A673 (cell line): ENCODE results near the gene GOLGA6C. TPM values are rescaled to one million over a fixed set of nuclear protein-coding genes. Genes with fewer than 3 reads are reported as not detected.
"Not testable (repeated sequence)": the region's sequence is repeated elsewhere in the genome, so short reads cannot be mapped to it uniquely, and the experiment has no call there.

Source experiments
- BruUV-seq: library from RNA; stranded (reverse); fragments of 400-500 nt; replicated peaks from 2 replicates; lab custom pipeline; 2021; lab: Mats Ljungman, UMichigan
- CTCF ChIA-PET: fragments of 300-600 bp; sonication (Branson Sonifier 250); formaldehyde crosslinking; loops from one replicate; lab custom pipeline; 2022; ENCODE audit warnings: antibody characterized with exemption; lab: Charles Lee
- POLR2A ChIA-PET: fragments of 300-600 bp; sonication (Branson Sonifier 250); formaldehyde crosslinking; loops from one replicate; lab custom pipeline; 2022; ENCODE audit warnings: antibody characterized with exemption; ENCODE audit not compliant: low non-redundant PET; lab: Charles Lee
- DNase-seq: peaks from one replicate; pipeline ENCODE4 v3.0.0-alpha.2; 2015; ENCODE audit warnings: low spot score
- H3K27ac ChIP-seq: fragments of 200-600 bp; sonication (generic); 2 replicates; pipeline ENCODE4 v1.5.1; 2016; ENCODE audit warnings: mixed run types, low read depth, mild to moderate bottlenecking, mixed read lengths, antibody characterized with exemption, low read length; ENCODE audit not compliant: poor library complexity, severe bottlenecking
- H3K27me3 ChIP-seq: fragments of 200-600 bp; sonication (generic); replicated peaks from 2 replicates; pipeline ENCODE4 v1.6.1; 2017; ENCODE audit warnings: mixed run types, low read depth, mild to moderate bottlenecking, mixed read lengths, antibody characterized with exemption, low read length; ENCODE audit not compliant: insufficient read depth, poor library complexity
- H3K36me3 ChIP-seq: fragments of 200-600 bp; sonication (generic); 2 replicates; pipeline ENCODE4 v1.6.1; 2016; ENCODE audit warnings: mixed run types, mild to moderate bottlenecking, mixed read lengths, antibody characterized with exemption, low read length; ENCODE audit not compliant: insufficient read depth, poor library complexity, severe bottlenecking
- H3K4me1 ChIP-seq: fragments of 200-600 bp; sonication (generic); 2 replicates; pipeline ENCODE4 v1.6.1; 2017; ENCODE audit warnings: mixed run types, mild to moderate bottlenecking, mixed read lengths, antibody characterized with exemption, low read length; ENCODE audit not compliant: insufficient read depth, poor library complexity, severe bottlenecking
- H3K4me3 ChIP-seq: fragments of 200-600 bp; sonication (generic); 2 replicates; pipeline ENCODE4 v1.5.1; 2016; ENCODE audit warnings: low read depth, mixed run types, mild to moderate bottlenecking, mixed read lengths, low read length; ENCODE audit not compliant: poor library complexity, severe bottlenecking
- H3K9me3 ChIP-seq: fragments of 200-600 bp; sonication (generic); 2 replicates; pipeline ENCODE4 v1.6.1; 2016; ENCODE audit warnings: mixed run types, low read depth, mild to moderate bottlenecking, mixed read lengths, antibody characterized with exemption, low read length; ENCODE audit not compliant: poor library complexity, severe bottlenecking
- CTCF ChIP-seq: fragments of 300-800, 200-600 bp; sonication (generic); conservative IDR thresholded peaks from 2 replicates; pipeline ENCODE4 v1.5.1; 2017; ENCODE audit warnings: low read depth, mild to moderate bottlenecking, antibody characterized with exemption, low read length, moderate library complexity, mixed read lengths
- EZH2 ChIP-seq: fragments of 200-600 bp; sonication (generic); IDR thresholded peaks from 2 replicates; pipeline ENCODE4 v1.6.1; 2017; ENCODE audit warnings: borderline replicate concordance, low read depth, mild to moderate bottlenecking, mixed read lengths, antibody characterized with exemption, low read length; ENCODE audit not compliant: poor library complexity, severe bottlenecking
- intact Hi-C: fragments of 100-400 bp; cut with micrococcal nuclease; formaldehyde crosslinking; loops from one replicate; pipeline ENCODE4 v1.10.0; 2022; ENCODE audit not compliant: unreplicated experiment
- total RNA-seq: library from RNA; stranded (reverse); gene quantifications from 2 replicates; pipeline ENCODE4 v1.2.3, GENCODE V29; 2021

Gene GOLGA6C
- total RNA-seq, 1 experiment from 2014 or later = not detected

- DNase-seq = peak; percentile 30
- Histone ChIP-seq H3K27me3 (no peaks in the 10 kb centered on the region), H3K4me1 (no peaks in the 10 kb centered on the region), H3K36me3 (peaks cover 21% of the 10 kb centered on the region), H3K4me3 (no peak overlapping the region), H3K27ac (peak overlapping the region; percentile 22), H3K9me3 (no peaks in the 10 kb centered on the region)
- BruUV-seq = no TSS peak
- CTCF ChIA-PET = no interaction called here
- intact Hi-C loops = no loop called here
- TF ChIP-seq CTCF = no peak
- no peak for TF ChIP-seq EZH2
- POLR2A ChIA-PET = no interaction called here
Measured at GRCh38 chr15:75215107-75216004, 42.8 kb upstream of the GOLGA6C start.

GRCh38 chr15:75217012-75217411, 41.1 kb upstream of the GOLGA6C start:
- Histone ChIP-seq H3K4me1 (no peaks in the 10 kb centered on the region), H3K9me3 (no peaks in the 10 kb centered on the region), H3K4me3 (no peak overlapping the region), H3K27ac (no peak overlapping the region), H3K36me3 (peaks cover 5% of the 10 kb centered on the region), H3K27me3 (no peaks in the 10 kb centered on the region)
- ChIA-PET CTCF (no interaction called here), POLR2A (no interaction called here)
- no peak for DNase-seq
- TF ChIP-seq EZH2 = no peak
- no peak for TF ChIP-seq CTCF
- intact Hi-C loops = no loop called here
- BruUV-seq = no TSS peak

- DNase-seq, H3K27me3 ChIP-seq, H3K4me3 ChIP-seq, CTCF ChIA-PET, BruUV-seq, POLR2A ChIA-PET, H3K36me3 ChIP-seq, H3K27ac ChIP-seq, H3K9me3 ChIP-seq, intact Hi-C loops, H3K4me1 ChIP-seq: not testable (repeated sequence)
Measured at GRCh38 chr15:75217574-75217973, 40.6 kb upstream of the GOLGA6C start.

GRCh38 chr15:75219507-75219929, 38.6 kb upstream of the GOLGA6C start:
- CTCF ChIA-PET, DNase-seq, BruUV-seq, H3K4me3 ChIP-seq, intact Hi-C loops, H3K27ac ChIP-seq, H3K4me1 ChIP-seq, H3K9me3 ChIP-seq, H3K27me3 ChIP-seq, H3K36me3 ChIP-seq, POLR2A ChIA-PET: not testable (repeated sequence)
